ENCODE data around the gene MRTO4.
"Not testable (repeated sequence)": the region's sequence is repeated elsewhere in the genome, so short reads cannot be mapped to it uniquely, and the experiment has no call there.

DNA sequence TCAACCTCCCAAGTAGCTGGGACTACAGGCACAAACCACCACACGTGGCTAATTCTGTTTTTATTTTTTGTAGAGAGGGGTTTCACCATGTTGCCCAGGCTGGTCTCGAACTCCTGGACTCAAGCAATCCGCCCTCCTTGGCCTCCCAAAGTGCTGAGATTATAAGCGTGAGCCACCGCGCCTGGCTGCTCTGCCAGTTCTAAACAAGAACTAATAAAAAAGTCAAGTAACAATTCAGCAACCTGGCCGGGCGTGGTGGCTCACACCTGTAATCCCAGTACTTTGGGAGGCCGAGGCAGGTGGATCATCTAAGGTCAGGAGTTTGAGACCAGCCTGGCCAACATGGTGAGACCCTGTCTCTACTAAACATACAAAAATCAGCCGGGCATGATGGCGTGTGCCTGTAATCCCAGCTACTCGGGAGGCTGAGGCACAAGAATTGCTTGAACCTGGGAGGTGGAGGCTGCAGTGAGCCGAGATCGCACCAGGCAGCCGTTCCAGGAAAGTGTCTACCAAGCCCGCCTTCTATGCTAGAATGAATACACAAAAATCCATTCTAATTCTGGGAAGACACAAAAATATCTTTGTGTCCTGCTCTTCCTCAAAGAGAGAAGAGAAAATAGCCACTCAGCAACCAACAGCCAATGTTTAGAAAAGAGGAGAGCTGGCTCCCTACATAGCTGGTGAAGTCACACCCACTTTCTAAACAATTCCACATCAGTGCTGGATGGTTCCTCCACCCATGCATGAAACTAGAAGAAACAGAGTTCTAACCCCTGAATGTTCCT lies 19.7 kb upstream of the MRTO4 start:
- TF ChIP-seq EZH2phosphoT487 (IDR thresholded peaks at IDR 0.05; ENCODE audit: low read depth, severe bottlenecking, unreplicated experiment); EZH2 (IDR thresholded peaks at IDR 0.05; ENCODE audit: borderline replicate concordance): not testable (repeated sequence)
- TF ChIP-seq, protein P1, sequence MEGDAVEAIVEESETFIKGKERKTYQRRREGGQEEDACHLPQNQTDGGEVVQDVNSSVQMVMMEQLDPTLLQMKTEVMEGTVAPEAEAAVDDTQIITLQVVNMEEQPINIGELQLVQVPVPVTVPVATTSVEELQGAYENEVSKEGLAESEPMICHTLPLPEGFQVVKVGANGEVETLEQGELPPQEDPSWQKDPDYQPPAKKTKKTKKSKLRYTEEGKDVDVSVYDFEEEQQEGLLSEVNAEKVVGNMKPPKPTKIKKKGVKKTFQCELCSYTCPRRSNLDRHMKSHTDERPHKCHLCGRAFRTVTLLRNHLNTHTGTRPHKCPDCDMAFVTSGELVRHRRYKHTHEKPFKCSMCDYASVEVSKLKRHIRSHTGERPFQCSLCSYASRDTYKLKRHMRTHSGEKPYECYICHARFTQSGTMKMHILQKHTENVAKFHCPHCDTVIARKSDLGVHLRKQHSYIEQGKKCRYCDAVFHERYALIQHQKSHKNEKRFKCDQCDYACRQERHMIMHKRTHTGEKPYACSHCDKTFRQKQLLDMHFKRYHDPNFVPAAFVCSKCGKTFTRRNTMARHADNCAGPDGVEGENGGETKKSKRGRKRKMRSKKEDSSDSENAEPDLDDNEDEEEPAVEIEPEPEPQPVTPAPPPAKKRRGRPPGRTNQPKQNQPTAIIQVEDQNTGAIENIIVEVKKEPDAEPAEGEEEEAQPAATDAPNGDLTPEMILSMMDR (IDR thresholded peaks at IDR 0.05; ENCODE audit: poor library complexity): not testable (repeated sequence)
